HG02970 (cell line): Measurements from ENCODE around the gene CAPN14.
"Not testable (repeated sequence)": the region's sequence is repeated elsewhere in the genome, so short reads cannot be mapped to it uniquely, and the experiment has no call there.

Source experiments
- ATAC-seq: cut with Tn5 transposase; IDR thresholded peaks from one replicate; pipeline ENCODE4 v1.9.1; 2021; ENCODE audit warnings: mild to moderate bottlenecking, moderate library complexity, moderate number of reproducible peaks; ENCODE audit not compliant: unreplicated experiment, low FRiP score

Gene CAPN14

DNA sequence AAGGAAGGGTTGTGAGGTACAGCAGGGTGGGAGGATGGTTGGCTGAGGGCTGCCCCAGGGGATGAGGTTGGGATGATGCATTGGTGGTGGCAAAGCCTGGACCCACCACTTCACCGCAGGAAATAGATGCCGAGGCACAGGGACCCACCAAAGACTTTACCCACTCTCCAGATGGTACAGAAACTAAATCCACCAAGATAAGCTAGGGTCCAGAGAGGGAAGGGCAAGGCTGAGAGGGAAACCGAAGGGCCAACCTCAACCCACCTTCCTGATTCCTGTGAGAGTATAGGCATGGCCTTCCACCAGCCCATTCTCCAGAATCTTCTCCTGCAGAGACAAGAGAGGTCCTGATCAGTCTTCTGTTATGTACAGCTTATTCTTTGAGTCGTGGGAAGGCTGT lies 18.1 kb downstream of the CAPN14 start:
- no peak for ATAC-seq

DNA sequence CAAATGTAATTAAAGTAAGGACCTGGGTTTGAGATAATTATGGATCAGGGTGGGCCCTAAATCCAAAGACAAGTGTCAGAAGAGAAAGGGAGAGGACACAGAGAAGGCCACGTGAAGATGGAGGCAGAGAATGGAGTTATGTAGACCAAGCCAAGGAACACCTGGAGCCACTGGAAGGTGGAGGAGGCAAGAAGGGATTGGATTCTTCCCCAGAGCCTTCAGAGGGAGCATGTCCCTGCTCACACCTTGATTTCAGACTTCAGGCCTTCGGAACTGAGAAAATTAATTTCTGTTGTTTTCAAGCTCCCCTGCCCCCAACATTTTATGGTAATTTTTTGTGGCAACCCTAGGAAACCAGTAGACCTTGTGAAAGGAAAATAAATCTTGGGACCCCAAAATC lies 19.6 kb downstream of the CAPN14 start:
- no peak for ATAC-seq

DNA sequence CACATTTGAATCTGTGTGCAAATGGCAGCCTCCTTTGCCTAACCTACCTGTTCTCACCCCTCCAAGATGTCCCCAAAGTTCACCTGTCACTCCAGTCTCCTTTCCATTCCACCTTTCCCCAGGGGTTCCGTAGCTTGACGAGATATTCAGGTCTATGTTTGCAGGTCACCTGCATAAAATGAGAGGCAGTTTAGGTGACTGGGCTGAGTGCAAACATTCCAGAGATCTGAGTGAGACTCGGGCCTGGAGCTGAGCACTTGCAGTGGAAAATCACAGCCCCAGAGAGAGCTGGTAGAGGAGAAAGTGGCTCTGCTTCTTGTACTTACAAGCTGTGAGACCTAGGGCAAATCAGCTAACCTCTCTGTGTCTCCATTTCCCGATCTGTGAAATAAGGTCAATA lies 20.1 kb downstream of the CAPN14 start:
- ATAC-seq = no peak

DNA sequence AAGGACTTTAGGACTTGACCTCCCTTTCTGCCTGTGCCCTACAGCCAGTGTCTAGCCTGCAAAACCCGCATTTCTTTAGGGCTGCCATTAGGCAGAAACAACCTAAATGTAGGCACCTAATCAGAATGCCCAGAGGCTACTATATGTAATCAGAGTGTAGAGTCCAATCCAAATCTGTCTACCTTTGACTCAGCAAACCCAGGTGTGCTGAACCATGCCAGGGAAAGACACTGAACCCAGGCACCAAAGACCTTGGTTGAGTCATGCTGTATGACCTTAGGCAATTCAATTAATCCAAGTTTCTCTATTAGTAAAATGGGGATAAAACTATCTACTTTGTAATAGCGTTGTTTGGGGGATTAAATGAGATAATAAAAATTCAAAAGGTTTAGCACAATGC lies 20.7 kb downstream of the CAPN14 start:
- no peak for ATAC-seq

DNA sequence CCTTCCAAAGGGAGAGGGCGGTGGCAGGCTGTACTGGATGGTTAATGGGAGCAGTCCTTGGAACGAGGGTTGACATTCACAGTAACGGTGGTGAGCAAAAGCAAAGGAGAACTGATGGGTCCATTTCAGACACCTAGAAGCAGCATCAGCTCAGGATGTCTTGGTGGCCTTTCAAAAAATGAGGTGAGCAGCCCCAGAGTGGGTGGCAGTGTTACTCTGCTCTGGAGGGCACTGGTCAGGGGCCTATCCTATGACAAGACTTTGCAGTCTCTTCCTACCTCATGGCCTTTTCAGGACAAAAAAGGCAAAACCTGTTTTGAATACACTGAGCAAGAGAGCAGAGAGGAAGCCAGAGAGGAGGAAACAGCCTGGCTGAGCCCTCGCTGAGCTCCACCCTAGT lies 23.5 kb downstream of the CAPN14 start:
- ATAC-seq = no peak

DNA sequence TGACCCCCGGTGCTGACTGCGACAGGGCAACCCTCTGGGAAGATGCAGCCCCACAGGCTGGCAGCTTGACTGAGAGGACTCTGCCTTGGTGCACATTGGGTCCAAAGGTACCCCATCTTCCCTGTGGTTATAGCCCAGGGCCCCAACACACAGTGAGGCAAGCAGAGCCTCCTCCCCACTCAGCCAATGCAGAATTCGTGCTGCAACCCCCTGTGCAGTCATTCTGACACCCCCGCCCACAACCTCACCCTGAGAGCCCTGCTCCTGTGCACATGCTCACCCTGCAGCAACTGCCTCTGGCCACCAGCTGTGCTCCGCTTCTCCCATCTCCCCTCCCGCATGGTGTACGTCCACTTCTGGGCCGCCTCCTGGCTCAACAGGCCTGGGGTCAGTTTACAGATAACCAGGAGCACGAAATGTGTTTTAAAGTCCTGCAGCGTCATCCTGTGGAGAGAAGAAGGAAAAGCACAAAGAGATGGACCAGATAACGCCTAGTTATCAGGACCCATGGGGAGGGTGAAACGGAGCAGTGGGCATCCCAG lies 24.4 kb downstream of the CAPN14 start:
- ATAC-seq = no peak

DNA sequence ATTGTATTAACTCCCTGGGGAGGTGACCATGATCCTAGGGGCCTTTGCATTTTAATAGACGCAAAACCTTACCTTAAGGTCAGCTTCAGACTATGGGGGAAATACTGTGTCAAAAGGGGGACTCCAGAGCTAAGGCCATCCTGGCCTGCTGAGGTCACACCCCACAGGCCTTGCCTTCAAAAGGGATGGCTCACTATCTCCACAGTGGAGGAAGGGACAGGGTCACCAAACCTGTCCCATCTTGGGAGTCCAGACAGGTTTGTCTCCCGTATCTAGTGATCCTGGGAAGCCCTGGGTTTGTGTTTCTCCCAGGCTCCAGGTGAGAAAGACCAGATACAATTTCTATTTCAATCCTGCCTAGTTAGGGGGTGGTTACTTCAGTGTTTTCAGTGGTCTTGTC lies 24.9 kb downstream of the CAPN14 start:
- ATAC-seq = no peak

DNA sequence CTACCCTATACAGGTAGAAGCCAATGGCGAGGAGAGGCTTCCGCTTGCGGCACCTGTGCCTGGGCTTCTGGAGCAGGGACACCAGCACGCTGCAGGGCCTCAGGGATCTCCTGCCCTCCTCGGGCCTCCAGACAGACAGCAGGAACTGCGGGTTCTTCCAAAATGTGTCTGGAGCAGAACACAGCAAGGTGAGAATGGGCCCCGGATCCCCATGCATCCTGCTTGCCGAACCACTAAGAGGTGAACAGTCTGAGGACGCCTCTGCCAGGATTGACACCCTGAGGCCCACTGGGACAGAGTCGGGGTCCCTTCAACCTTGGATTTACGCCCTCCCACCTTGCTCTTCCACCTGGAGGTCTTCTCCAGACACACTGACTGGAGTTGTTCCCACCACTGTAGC lies 25.4 kb downstream of the CAPN14 start:
- no peak for ATAC-seq

DNA sequence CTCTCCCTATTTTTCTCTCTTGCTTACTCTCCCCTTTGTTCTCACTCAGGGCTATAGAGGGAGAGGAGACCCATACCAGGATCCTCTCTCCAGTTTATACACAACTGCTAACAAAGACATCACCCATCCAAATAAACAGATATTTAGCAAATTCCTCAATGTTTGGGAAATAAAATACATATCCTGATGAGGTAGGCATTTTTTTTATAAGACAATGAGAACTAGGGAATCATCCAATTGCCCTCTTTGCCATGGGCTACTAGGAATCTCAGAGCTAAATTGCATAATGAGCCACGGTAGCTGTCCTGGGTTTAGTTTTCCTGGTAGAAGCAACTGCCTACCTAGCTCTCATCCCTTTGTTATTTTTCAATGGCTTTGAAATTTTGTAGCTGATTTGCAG lies 27.1 kb downstream of the CAPN14 start:
- no peak for ATAC-seq

DNA sequence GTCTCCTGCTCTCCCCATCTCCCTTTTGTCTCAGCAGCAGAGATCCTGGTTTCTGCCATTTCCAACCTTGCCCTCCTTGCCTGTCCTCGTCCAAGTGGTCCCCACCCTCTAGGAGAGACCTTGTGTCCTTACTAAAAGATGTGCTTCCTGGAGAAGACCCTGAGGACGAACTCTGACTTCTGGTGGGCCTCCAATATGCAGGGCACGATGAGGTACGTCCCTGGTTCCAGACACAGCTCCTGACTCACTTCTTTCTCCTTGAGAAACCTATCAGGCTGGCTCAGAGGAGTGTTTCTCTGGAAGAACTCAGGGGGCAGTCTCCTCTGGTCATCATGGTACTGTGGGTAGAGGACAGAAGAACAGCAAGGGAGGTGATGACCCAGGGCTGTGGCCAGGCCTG lies 28.2 kb downstream of the CAPN14 start:
- no peak for ATAC-seq

DNA sequence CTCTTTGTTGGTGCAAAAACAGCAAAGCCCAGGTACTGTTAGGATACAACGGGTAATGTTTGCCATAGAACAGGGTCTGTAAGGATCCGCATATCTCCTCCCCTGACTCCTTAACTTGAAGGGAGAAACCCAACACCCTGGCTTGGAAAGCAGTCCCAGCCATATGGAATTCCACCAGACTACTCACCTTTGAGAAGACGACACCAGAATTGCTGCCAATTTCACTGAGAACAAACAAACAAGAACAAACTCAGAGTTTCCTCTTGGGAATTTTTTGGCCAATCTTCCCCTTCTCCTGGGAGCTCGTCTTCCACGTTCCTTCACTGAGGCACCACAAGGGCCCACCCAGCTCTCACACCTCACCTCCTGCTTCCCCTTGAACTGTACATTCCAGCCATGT lies 29.2 kb downstream of the CAPN14 start:
- ATAC-seq = no peak

DNA sequence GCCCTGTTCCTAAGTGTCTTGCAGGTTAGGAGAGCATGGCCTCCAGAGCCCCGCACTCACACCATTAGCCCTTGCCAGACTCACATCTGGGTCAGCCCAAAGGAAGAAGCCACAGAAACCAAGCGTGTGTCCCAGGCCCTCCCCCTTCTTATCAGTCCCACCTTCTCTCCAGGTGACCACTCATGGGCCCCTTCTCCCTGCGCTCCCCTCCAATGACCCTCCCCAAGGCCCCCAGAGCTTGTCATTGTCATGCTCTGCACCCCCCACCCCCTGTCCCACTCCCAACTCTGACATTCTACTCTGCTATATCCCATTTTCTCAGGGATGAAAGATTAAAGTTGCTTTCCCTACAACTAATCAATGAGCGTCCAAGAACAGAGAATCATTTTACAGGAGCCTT lies 30.1 kb downstream of the CAPN14 start:
- ATAC-seq = no peak

DNA sequence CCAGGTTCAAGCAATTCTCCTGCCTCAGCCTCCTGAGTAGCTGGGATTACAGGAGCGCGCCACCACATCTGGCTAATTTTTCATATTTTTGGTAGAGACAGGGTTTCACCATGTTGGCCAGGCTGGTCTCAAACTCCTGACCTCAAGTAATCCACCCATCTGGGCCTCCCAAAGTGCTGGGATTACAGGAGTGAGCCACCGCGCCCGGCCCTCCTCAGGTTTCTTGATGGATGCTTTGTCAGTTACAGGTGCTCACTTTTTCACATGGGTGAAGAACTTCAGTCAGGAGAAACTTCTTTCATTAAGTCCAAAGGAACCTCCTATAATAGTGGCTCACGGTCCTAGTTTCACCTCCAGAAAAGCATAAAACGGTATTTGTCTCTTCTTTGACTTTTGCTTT lies 33.3 kb downstream of the CAPN14 start:
- not testable (repeated sequence) for ATAC-seq

DNA sequence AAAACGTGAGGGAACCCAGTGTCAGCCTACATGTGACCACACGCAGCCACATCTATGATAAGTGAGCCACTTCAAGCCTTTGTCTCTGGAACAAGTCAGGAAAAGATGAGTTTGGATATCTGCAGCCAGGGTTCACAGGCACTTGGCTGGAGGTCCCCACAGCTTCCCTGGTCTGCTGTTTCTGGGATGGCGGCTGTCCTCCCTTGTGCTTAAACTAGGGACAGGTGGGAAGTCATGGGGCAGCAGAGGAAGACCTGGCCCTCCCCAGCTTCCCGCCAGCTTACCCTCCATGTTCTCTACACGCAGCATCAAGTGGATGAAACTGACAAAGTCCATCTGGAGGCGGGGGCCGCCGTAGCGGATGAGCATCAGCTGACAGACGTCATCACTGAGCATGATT lies 40.6 kb downstream of the CAPN14 start:
- ATAC-seq = no peak

DNA sequence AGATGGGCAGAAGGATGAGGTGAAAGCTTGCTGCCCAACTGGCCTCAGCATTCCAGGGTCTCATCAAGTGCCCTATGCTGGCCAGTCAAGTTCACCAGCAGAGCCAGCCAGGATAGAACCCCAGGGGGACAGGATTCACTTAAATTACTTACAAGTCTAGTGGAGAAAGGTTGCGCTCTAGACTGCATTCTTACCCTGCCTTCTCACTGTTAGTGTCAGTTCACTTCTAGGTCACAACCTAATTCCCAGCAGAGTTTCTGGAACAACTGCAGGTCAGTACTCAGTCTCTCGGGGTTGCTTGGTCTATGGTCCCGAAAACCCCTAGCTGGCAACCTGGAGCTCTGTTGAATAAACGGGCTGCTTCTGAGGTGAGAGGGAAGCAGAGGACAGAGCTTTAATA lies 46.2 kb downstream of the CAPN14 start:
- no peak for ATAC-seq

DNA sequence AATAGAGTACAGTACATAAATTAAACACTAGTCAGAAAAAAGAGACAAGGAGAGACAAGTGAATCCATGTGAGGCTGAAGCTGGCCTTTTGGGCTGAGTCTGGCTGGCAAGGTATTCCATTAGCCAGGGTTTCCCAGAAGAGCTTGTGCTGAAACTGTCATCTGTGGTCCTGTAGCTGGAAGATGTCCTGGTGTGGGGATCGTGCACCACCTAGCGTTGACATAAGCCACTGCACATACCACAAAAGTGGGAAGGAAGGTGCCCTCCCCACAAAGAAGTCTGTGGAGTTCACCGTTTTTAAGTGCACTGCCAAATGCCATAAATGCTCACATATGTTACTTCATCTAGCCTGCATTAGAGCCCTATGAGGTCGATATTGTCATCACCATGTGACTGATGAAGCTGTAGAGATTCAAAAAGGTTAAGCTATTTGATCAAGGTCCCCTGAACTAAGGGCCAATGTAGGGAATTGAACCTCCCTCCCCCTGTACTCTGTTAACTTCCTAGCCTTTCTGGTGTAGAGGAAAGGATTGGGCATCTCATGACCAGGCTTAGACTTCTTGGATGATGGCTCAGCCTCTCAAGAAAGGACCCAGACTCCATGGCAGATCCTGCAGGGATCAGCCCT lies 47.1 kb downstream of the CAPN14 start:
- no peak for ATAC-seq

DNA sequence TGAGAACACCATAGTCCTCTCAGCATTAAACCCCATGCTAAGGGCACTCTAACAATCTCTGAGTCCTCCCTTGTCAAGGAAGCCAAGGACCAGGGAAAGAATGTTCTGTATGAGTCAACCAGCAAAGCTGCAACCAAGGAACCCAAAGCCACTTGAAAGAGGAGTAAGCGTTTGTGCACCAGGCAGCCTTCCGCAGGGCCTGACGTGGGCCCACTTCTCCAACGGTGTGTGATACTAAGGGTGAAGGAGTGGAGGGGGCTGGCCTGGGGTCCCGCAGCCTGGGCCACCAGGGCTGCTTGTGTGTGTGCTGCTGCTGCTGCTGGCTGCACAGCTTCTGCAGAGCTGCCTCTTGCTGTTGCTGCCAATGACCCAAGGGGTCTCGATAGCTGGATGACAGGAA lies 49.0 kb downstream of the CAPN14 start:
- no peak for ATAC-seq

DNA sequence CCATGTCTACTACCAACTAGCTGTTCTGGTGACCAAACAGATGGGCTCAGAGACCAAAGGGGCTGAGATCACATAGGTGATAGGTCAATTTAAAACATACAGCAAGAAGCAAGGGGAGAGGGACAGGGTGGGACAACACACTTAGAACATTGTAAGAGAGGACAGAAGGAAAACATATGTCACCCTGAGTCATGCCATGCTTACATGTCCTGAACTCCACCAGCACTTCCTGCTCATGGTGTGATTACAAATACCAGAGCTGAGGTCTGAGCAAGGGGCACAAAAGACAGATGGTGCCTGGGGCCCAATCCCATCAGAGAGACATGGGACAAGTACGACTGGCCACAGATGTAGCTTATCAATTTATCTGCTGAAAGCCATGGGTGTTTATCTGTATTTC lies 50.4 kb downstream of the CAPN14 start:
- ATAC-seq = no peak

DNA sequence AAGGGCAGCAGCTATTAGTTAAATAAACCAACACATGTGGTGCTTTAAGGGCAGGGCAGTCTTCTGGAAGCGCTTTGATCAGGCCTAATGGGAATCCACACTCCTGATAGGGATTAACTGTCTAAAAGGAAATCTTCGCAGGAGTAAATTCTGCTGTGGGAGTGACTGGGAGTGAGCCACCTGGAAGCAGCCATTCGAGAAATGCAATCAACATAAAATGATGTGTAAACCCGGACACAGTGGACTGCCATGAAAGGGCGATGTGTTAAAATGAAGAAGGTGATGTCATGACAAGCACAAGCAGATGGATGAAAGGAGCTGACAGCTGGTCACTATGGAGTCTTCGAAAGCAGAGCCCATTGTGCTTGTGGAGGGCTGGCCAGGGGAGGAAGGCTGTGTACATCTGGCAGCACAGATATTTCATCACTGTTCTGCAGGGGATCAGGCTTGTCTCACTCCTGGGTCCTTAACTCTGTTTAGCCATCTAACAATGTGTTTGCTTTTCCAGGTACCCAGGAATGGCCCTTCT lies 54.2 kb downstream of the CAPN14 start:
- no peak for ATAC-seq

DNA sequence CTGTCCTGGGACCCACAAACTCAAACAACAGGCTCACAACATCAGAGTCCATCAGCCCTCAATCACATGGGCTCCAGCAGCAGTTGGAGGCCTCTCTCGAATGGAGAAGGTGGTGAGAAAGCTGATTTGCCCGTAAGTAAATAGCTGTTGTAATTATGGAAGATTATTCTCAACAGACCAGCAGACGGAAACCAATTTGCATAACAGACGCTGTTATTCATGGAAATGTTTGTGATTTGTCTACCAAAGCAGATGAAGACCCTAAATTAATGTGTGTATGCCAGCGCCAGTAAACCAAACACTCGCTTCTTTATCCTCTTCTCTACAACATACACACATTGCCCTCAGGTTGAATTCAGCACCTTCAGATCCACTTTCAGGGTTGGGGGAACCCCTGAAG lies 55.7 kb downstream of the CAPN14 start:
- ATAC-seq = no peak

DNA sequence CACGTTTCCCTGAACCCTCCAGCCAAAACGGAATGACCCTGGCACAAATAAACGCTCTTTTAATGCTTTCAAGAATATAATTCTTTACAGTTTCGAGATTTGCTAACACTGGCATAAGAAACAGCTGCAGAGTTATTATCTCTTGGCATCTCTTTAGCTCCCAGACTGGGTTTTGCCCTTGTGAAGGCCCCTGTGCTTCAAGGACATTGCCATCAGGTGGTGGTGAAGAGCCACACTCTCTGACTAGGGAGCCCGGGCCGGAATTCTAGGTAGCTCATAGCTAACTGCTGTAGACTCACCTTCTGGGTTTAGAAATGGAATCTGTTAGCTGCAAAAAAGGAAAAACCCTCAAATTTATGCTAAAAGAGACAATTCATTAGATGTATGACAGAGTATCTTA lies 65.8 kb downstream of the CAPN14 start:
- no peak for ATAC-seq

DNA sequence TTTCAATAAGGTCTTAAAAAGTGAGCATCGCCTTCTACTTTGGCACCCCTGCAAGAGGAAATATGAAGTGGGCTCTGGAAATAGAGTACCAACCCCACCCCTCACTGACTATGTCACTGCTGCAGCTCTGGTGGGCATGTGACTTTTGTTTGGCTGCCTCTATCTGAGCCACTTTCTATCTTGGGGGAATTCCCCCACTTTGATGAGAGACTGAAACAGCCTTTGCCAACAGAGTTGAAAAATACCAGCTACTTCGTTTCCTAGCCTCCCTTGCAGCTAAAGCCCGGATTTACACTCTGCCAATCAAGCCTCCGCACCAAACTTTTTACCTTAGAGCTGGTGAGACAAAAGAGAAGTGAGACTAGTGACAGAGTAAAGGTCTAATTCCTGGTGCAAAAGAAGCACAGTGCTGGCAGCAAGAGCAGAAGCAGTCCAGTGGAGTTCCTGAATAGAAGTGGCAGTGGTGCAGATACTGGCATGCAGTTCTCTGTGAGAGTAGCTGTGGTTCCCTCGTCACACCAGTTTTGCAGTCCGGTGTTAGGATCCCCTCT lies 67.1 kb downstream of the CAPN14 start:
- ATAC-seq = no peak
